Stimulated activated CD4-positive, alpha-beta T cell treated with anti-CD3 and anti-CD28 coated beads, Interleukin-12 subunit alpha, Interleukin-12 subunit beta, amount 100 ng/mL, for 24 hours (primary cell): ENCODE measurements around the gene RYR1.
A peak's percentile ranks its signal among the peaks of the same experiment; 100 is the strongest.

Source experiments
- DNase-seq, 2 experiments: peaks; one replicate each; pipeline ENCODE4 v3.0.0-alpha.2; 2020; ENCODE audit warnings: low read depth in 2 of 2

Gene RYR1

DNA sequence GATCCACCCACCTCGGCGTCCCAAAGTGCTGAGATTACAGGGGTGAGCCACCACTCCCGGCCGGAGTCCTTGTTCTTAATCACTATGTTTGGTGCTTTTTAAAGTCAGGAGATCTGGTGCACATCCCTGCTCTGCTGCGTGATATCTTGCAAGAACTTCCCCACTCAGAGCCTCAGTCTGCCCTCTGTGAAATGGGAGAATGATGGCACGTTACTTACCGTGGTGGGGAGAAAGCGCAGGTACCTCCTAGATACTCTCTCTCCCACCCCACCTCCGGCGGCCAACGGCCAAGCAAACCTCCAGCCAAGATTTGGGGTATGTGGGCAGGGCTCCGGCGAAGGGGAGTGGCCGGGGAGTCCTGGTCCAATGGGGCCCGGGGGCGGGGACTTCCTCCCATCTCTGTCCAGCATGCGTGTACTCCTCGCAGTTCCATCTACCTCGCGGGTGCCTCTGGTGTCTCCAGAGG lies at the start of gene RYR1:
Gene RYR1 (plus strand): TSS at position 424 of the 466 bp plus-strand sequence. CDS start 139 bp downstream, outside the sequence.
- DNase-seq = peak in 1 of 2 experiments; percentile 63

- DNase-seq = no peak
These were observed 49.7 kb upstream of the RYR1 start for GRCh38 chr19:38383743-38384142.

GRCh38 chr19:38384209-38385027 lies 49.1 kb upstream of the RYR1 start:
- DNase-seq = no peak

DNA sequence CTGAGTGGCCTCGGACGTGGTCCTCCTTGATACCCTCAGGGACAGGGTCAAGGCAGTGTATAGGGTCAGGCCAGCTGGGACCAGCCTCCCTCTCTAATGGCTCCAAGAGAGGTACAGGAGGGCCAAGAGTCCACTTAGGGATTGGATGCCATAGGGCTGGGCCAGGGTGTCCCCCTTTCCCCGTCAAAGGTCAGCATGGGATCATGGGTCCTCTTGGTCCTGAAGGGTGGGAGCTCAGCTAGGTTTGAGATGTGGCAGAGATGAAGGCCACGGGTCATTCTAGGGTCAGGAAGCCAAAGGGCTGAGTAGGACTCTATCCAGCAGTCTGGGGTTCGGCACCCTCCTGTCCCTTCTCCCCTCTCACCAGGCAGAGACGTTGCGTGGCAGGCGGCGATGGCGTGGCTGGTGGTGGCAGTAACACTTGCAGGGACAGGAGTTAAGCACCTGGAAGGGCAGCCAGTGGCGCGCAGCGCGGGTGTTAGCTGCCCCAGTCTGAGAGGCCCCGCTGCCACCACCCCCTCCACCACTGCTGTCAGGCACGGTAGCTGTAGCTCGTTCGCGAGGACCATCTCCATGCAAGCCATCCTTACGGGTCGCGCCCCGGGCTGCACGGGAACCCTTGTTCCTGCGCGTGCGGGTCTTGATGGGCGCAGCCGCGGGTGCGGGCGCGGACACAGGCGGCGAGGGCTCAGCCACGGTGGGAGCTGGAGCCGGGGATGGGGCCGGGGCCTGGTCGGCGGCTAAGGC lies 48.3 kb upstream of the RYR1 start:
- no peak for DNase-seq

DNA sequence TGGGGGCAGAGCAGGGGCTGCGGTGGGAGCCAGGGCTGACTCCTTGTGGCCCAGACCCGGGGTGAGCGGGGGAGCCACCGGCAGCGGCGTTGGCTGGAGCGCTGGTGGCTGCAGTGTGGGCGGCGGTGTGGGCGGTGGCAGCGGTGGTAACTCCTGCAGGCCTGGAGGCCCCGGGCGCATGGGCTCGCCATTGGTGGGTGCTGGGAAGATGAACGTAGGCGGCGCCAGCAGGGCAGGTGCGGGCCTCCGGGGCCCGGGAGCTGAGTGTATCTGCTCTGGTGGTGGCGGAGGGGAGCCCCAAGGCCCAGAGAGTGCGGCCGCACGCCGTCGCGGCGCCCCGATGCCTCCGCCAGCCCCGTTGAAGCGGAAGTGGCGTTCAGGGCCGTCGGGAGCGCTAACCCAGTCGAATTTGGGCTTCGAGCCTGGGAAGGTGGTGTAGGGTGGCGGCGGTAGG lies 47.7 kb upstream of the RYR1 start:
- DNase-seq = no peak

- DNase-seq = no peak
These were observed 47.1 kb upstream of the RYR1 start for GRCh38 chr19:38386300-38386970.

GRCh38 chr19:38386971-38387549 lies 46.4 kb upstream of the RYR1 start:
- no peak for DNase-seq

DNA sequence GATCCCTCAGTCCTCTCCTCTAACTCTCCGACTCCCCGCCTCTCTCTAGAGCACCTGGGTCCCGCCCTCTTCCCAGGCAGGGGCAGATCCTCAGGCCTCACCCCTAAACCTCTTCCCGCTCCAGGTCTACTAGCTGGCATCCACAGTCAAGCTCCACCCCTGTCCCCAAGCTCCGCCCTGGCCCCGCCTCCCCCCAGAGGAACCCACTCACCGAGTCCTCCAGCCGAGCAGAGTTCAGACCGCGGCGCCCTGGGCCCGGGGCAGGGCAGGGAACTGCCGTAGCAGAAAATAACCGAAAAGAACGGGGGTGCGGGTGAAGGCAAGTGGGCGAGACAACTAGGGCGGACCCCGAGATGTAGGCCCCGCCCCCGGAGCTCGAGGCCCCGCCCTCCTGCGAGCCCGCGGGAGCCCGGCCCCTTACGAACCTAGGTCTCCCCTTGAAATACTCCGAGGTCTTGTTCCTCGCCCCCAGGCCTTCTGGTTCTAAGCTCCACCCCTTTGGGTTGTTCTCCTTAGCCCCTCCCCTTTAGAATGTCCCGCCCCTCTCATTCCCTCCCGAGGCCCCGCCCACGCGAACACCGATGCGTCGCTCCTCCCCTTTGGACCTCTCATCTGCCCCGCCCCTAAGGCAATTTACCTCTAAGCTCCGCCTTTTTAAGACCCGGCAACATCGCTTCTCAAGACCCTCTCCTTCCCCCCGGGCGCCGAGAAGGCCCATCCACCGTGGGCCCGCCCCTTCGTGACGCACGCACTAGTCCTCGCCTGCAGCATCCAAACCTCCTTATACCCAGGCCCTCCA lies 45.7 kb upstream of the RYR1 start, which contains the start of gene GGN:
Gene GGN (minus strand): TSS at position 485 of the 799 bp plus-strand sequence. CDS start 773 bp downstream, outside the sequence.
- DNase-seq = peak; percentile 58 to 76

DNA sequence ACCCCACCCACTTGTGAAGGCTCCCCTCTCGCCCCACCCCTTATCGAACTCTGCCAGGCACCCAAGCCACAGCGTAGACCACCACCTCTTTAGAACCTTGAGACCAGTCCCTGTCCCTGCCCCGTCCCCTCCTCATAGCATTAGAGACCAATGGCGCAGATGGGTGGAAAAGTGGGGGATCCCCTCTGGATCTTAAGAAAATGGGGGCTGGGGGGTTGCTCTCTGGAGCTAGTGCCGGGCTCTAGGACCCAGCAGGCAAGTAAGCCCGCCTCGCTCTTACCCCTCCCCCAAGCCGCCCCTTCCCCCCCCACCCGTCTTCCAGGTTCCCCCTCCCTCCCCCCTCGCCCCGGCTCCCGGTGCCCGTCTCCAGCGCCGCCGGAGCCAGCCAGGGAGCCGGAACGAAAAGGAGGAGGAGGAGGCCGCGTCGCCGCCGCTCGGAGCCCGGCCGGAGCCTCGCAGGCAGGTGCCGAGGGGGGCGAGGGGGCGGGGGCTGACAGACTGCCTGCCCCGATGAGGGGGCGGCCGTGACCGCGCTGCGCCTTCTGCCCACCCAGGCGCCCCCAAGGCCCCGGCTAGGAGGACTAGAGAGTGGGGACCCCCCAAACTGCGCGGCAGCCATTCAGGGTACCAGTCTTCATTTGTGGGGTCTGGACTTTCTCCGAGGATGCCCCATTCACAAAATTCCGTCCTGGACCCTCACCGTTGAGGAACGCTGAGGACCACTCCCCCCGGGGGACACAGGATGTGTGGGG lies 45.0 kb upstream of the RYR1 start, which contains the start of gene SPRED3:
Gene SPRED3 (plus strand): TSS at position 349 of the 752 bp plus-strand sequence. CDS start 1,606 bp downstream, outside the sequence.
- DNase-seq = no peak

- DNase-seq = no peak
These were observed 44.2 kb upstream of the RYR1 start for GRCh38 chr19:38389101-38389925.

- no peak for DNase-seq
These were observed 43.2 kb upstream of the RYR1 start for GRCh38 chr19:38389957-38390924.

GRCh38 chr19:38391911-38392464 lies 41.5 kb upstream of the RYR1 start:
- DNase-seq = no peak

DNA sequence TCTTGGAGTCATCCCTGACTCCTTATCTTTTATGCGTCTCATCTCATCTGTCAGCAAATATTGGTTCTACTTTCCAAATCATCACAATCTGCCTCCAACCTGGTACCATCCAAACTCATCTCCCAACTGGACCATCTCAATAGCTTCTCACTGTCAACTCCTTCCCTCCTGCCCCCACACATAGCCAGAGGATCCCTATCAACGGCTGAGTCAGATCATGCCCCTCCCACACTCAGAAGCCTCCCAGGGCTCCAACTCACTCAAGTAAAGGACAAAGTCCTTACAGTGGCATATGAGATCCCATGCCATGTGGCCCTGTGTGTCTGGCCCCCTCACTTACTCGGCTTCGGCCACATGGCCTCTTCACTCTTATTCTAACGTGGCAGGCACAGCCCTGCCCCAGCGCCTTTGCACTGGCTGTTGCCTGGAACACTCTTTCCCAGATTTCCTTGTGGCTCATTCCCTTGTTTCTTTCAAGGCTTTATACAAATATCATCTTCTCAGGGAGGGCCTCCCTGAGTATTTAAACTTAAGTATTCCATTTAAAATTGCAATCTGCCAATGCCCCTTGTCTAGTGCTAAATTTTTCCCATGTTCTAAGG lies 40.7 kb upstream of the RYR1 start:
- DNase-seq = no peak

DNA sequence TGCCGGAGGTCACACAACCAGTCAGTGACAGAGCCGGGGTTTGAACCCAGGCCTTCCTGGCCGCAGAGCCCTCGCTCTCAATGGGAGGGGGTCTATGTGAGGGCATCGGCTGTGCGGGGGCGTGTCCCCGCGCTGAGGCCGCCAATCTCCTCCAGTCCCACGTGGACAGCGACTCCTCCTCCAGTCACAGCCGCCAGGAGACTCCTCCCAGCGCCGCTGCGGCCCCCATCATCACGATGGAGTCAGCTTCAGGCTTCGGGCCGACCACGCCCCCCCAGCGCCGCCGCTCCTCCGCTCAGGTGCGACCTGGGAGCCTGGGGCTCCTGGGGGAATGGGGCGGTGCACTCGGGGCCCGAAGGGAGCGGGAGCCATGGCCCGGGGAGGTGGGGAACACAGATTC lies 39.0 kb upstream of the RYR1 start:
- peak; percentile 40 to 75 for DNase-seq

GRCh38 chr19:38395381-38396114 lies 37.9 kb upstream of the RYR1 start:
- no peak for DNase-seq

DNA sequence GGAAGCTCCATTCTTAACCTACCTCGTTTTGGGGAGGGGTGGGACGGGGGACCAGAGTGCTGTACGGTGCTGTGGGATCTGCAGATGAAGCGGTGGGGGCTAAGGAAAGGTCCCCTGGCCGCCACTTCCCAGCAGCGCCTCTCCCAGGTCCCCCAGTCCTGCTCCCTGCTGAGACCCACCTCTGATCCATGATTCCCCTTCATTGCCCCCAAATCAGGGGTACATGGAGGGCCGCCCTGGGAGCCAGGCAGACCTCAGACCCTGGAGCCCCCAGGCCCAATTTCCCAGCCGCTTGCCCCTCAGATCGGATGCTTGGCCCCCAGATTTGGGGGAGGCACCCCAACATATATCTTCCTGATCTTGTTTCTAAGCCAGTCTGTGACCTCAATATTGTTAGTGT lies 34.4 kb upstream of the RYR1 start:
- no peak for DNase-seq
